ENCODE results near the gene STX11.

- TF ChIP-seq CTCF (conservative IDR thresholded peaks at IDR 0.05) (no peak), EZH2 (IDR thresholded peaks at IDR 0.05; ENCODE audit: low read depth) (no peak)
Observed at GRCh38 chr6:144153260-144153659, 2.9 kb downstream of the STX11 start.
